Myocyte (in vitro differentiated cells): ENCODE results near the gene BOD1. TPM values are rescaled to one million over a fixed set of nuclear protein-coding genes. Genes with fewer than 3 reads are reported as not detected.
"Not testable (repeated sequence)": the region's sequence is repeated elsewhere in the genome, so short reads cannot be mapped to it uniquely, and the experiment has no call there.

ENCODE experiments used
- DNase-seq: peaks from one replicate; pipeline ENCODE4 v3.0.0-alpha.2; 2012; ENCODE audit warnings: low read depth
- total RNA-seq: library from RNA; depleted of rRNA; stranded (reverse); fragments of >200 nt; gene quantifications from 2 replicates; pipeline ENCODE4 v1.2.3, GENCODE V29; 2014

BOD1 gene
- total RNA-seq, 1 donor from 2014 or later = 110 TPM

DNA sequence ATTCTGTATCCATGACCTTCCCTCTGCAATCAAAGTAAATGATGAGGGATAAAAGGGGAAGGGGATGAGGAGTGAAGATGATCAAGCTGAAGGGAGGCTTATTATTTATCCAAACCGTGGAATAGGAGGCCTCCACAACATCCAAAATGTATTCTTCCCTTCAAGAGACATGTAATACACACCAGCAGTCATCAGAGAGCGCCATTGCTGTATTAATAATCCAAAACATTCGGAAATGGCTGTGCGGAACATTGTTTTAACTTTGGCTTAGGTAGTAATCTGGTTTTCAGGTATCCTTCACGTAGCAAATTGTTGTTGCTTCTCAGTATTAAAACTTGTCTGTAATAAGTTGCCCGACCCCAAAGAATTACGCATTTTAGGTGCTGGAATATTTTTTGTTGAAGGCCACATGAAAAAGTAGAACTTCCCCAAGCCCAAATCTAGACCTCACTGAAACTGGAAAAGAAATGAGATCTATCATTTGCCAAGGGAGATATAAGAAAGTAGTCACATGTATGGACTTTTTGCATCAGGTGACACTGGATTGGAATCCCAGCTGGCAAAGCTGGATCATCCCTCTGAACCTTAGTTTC, 2.6 kb upstream of the BOD1 start:
- DNase-seq = peak; percentile 73

DNA sequence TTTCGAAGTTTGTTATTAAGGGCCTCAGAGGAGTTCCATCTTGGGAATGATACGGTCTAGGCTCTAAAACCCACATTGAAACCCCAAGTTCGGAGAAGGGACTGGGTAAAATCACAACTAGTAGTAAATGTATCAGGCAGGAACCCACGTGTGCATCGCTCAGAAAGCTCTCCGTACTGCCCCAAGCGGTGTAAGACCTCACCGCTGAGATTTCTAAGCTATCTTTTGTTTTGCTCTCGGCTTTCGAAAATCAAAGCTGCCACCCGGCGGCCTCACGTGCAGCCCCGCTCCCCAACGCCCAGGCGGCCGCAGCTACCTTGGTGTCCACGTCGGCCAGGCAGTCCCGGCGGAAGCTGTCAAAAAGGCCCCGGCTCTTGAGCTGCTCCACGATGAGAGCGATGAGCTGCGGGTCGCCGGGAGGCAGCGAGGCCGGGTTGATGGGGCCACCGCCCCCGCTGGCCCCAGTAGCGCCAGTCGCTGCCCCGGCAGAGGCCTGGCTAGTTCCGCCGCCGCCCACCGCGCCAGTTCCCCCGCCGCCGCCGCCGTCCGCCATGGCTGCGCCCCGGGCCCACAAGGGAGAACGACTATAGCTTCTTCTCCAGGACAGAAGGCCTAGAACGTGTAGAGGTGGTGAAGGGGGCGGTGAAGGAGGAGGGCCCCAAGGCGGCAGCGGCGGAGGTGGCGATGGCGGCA, 420 bp downstream of the BOD1 start:
- DNase-seq = peak; percentile 84

DNA sequence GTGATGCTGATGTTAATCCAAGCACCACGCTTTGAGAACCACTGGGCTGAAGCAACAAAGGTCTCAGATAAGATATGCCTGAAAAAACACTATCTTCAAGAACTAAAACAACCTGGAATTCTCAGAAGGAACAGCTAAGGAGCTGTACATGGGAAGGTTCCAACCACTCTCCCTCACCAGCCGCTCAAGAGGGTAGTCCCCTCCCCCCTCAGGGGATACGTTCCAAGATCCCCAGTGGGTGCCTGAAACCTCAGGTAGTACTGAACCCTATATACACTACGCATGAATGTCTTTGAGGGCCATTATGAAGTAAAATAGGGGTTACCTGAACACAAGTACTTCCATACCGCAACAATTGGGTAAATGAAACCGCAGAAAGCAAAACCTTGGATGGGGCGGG, 1.9 kb downstream of the BOD1 start:
- no peak for DNase-seq

DNA sequence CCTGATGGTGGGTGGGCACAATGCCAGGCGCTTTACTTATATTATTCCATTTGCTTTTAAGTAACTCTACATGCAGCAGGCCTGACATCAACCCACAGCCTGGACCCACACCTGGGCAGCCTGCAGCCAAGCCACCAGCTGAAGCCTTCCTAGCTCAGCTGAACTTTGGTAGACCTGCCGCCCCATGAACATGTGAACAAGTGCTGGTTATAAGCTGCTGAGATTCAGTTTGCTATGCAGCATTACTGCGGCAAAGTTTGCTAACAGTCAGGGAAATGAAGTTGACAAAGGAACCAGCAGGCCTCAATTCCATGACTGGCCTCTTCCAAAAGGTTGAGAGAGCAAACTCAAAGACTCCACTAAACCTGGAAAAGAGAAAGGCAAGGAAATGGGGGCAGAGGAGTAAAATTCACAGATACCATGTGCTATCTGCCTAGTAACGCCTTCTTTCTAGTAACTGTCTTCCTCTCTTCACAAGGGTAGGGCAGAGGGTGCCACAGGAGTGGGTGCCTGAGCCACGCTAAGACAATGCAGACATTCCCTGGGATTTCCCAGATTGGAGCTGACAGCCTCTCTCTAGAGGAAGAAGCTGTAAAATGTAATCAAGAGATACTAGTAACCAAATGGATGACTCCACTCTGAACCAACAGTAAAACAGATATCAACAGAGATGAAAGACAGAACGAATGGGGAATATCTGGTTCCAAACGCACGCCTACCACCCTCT, 2.9 kb downstream of the BOD1 start:
- no peak for DNase-seq

DNA sequence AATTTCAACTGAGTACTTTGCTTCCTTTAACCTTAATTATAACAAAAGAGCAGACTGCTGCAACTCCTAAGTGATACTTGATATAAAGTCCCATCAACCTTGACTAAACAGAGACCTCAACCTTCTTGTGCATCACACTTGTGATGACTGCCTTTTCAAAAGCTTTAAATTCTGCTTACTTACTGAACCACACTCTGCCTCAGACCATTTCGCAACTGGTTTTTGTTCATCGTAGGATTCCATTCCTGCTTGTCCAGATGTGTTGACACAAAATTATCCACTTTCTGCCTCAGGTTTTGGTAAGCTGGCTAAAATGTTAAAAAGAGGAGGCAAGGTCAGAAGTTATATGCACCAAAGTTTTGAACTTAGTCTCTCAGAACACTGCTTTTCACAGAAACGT, 3.5 kb downstream of the BOD1 start:
- DNase-seq = no peak

DNA sequence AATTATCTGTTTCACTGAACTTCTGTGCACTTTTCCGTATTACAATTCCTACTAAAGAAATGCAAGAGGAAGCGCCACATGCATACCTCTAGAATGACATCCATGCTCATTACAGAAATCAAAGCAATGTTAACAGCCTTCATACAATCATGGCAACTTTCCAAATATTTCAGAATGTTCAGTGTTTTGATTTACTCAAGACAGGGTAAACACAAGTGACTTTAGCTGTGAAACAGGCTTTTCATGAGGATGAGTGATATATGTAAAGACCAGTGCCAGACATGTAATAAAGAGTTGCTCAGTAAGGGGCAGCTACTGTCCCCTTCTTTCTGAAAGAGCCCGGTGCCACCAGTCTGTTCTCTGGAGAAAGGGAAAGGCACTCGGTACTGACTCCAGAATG, 4.7 kb downstream of the BOD1 start:
- DNase-seq = no peak

DNA sequence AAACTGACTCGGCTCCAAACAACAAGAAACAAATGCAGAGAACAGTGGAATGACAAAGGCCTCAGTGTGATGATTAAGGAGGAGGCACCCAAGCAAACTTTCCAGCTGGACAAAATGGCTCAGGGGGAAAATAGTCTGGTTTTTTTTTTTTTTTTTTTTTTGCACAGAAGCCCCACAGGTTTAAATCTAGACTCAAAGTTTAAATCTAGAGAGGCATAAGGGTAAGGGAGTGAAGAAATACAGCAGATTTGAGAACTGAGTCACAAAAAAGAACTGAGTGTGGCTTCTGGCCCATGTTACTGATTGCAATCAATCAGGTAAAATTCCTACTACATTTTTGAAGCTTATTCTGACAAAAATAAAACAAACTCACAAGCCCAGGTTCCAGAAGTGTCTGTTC, 12.3 kb downstream of the BOD1 start:
- DNase-seq = no peak

DNA sequence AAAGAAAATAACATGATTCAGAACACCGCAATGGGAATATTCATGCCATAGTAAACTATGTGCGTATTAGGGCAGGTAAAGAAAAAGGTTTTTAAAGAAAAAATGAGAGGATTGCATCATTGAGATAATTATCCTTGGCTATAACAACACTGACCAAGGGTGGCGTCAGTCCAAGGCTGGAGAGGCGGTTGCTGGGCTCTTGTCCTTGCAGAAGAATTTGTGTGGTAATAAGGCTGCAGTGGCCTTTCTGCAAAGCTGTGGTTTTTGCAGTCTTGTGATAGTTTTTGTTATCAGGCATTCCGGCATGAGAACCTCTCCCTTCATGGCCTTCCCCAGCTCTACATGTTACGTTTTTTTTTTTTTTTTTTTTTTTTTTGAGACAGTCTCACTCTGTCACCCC, 14.0 kb downstream of the BOD1 start:
- peak; percentile 52 for DNase-seq

DNA sequence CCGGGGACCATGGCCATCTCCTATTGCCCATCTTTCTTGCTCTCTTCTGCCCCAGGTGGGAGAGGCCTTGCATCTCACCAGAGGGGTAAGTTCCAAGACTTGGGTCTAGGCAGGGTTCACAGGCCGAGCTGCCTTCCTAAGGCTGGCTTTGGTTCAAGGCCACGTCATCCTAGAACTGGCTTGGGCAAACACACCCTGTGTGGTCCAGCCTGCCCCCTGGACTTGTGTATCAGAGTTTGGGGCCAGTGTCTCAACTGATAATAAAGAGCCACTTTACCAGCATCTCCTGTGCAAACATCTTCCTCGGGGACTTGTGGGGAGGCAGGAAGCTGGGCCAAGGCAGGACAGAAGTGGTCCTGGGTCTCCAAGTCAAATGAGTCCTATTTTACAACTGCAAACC, 17.8 kb downstream of the BOD1 start:
- no peak for DNase-seq

DNA sequence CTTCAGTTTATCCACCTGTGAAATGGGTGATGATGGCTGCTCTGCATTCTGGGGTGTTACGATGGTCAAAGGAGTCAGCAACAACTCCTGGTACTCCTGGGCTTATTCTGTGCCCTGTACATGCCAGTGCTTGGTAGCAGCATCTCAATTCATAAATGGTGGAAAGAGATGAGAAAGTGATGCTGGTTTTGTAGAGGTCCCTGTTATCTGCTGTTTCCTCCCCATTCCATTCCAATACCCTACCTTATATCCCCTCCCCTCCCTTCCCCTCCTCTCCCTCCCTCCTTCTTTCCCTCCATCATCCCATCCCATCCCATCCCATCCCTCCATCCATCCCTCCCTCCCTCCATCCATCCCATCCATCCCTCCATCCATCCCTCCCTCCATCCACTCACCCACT, 19.1 kb downstream of the BOD1 start:
- DNase-seq = no peak

DNA sequence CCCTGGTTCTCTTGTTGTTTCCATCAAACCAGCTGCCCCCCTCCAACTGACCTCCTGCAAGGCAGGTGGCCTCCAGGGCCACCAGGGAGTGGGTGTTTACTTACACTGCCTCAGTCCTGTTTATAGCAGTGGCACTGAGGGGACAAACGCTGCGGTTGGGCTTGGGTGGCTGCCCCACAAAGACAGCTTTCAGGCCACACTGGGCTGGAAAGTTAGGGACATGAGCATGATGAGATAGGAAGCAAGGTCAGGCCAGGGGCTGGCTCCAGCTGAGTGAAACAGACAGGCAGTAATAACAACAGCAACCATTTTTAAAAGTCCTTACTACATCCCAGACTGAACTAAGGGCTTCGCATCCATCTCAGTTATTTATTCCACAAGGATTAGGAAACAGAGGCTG, 20.6 kb downstream of the BOD1 start:
- DNase-seq = peak; percentile 57

DNA sequence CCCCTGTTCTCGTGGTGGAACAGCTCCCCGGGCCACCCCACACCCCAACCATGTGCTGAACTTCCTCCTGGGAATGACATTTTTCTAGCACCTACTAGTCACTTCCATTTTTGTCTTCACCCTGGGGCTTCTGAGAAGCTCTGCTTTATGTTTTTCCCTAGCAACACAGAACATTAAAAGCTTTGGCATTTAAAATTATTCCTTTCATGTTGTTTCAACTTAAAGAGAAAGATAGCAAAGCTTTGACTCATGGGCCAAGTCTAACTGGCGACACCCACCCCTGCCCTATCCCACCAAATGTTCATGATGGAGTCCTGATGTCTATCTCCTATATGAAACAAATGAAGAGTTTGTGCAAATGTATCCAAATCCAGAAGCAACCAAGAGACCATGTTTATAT, 22.4 kb downstream of the BOD1 start:
- no peak for DNase-seq

DNA sequence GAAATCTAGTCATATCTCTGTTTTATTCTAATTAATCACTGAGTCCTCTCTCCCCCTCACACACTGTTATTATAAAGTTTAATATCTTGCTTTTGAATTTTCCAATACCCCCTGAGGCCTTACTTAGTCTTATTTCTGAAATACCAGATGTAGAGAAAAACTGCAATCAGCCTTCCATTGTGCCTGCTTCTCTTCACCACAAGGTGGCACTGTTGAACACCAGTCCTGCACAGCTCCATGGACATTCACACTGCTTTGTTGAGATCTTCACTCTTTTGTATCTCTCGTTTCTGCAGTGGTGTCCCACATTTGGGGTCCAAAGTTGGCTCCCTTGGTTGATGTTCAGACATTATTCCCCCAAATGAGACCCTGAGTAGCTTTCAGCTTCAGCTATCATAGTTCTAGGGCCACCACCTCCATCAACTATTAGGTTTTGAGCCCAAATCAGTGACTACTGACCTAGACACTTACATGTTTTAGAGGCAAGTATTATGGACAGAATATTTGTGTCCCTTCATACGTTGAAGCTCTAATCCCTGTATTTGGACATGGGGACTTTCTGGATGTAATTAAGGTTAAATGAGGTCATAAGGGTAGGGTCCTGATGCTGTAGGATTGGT, 24.3 kb downstream of the BOD1 start:
- no peak for DNase-seq

DNA sequence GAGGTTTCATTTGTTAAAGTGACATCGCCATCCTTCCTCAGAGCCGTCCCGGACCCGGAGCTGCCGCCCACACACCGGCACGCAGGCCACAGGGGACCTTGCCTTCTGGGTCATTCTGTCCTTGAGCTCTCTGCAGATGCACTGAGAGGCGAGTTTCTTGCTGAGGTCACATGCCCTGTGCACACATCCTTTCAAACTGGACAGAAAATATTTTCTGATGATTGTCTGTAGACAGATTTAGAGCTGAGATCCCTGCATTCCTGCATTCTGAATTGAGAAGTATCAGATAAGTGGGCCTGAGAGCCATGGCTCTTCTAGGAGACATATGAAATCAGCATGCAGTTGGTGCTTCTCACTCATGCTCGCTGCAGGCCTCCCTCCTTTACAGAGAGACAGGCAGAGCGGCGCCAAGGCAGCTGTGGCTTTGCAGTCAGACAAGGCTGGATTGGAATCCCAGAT, 25.4 kb downstream of the BOD1 start:
- peak; percentile 46 for DNase-seq

DNA sequence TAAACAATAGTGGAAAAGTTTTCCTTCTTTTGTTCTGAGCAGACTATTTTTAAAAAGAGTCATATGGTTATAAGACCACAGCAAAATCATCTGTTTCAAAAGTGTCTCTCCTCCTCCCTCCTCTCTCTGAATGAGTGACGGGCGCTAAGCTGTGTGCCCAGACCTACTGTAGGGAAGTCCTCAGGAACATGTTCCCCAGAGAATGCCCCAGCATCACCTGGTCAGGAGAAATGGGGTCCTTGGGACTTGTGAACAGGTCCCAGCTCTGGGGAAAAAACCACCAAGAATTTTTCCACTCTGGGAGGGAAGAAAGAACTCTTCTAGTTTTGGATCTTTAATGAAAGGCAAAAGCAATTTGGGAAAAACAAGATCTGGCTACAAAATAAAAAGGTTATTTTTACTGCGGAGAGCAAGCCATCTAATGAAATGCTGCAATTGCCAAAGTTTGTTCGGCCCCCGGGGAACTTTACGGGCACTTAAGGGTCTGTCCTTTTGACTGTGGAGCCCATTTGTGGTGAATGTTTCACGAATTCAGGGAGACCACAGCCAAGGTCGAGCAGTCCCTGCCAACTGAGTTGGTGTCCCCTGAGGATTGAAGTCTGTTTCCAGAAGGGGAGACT, 25.9 kb downstream of the BOD1 start:
- no peak for DNase-seq

DNA sequence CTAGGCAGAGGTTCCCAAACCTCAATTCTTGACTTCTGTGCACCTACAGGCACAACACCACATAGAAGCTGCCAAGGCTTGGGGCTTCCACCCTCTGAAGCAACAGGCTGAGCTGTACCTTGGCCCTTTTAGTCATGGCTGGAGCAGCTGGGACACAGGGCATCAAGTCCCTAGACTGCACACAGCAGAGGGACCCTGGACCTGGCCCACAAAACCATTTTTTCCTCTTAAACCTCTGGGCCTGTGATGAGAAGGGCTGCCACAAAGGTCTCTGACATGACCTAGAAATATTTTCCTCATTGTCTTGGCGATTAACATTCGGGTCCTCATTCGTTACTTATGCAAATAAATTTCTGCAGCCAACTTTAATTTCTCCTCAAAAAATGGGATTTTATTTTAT, 30.3 kb downstream of the BOD1 start:
- DNase-seq = not testable (repeated sequence)

DNA sequence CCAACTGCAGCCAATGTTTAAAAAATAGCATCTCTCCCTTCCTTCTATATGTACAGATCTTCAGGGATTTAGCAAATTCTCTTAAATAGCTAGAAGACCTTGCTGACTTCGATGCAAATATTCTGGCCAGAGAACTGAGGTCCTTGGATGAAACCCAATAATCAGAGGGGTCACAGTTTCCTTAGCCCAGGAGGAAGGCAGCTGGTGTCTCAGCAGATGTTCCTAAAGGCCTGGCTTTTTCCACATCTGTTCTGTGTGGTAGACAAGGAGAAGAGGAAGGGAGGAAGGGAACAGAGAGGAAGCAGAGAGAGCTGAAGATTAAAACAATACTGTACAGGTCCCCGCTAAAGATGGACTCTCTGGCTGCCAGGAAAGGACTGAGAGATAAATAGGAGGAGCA, 33.1 kb downstream of the BOD1 start:
- DNase-seq = no peak

DNA sequence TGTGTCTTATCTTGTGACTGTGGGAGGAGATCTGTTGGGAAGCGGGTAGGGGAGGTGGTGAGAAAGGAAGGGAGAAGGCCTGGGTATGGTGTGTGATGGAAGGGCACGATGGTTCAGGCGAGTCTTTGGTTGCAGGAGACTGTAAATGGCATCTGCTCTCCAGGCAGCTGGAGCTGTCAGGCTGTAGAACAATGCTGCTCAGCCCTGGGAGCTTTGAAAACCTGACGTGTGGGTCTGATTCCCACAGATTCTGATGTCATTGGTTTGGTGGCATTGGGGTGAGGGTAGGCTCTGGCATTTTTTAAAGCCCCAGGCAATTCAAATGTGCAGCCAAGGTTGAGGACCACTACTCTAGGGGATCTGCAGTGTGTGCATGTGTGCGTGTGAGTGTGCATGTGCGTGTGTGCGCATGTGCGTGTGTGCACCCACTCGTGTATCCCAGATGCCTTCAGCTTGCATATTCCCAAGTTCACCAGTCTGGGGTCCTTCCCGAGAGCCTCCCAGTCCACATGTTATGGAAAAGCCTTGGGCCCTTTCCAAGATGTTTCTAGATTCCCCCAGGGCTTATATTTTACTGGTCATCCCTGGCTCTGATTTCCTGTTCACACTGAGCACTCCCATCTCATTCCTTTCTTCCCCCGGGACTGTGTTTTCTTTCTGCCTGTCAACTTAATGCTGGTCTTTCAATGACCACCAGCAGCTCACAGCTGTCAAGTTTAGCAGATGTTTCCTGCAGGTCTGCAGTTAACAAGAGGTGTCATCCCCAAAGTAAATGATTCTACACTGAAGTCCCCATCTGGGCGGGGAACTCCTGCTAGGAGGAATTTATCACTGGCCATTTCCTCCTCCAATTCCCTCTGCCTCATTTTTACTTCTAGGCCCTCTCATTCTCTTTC, 34.0 kb downstream of the BOD1 start:
- DNase-seq = peak; percentile 72

DNA sequence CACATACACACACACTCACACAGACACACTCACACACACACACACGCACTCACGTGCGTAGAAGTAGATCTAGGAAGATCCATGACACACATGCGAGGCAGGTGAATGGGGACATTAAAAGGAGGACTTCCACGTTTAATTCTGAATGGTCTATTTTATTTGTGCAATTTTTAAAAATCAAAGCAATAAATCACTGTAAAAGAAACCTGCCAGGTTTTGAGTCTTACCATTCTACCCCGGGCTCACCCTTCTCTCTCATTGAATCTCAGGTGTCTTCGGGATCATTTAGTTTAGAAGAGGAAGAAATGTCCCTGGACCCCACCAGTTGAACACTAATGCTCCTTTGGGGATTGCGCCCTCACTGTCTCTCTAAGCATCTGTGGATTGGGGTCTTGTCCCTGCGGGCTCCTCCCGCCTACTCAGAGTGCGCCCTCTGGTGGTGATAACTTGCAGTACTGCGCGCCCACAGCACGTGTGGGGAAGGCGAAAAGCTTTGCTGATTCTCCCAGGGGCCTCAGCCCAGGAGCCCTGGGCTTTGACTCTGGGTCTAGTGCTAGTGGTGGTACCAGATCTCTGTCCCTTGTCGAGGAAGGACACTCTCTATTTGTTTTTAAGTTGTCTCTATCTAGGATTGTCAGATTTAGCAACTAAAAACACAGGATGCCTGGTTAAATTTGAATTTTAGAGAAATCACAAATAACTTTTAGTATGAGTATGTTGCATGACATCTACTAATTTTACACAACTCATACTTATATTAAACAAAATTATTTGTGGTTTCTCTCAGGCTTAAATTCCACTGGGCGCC, 34.8 kb downstream of the BOD1 start:
- no peak for DNase-seq
